Measurements from ENCODE around the gene SHC4. TPM values are rescaled to one million over a fixed set of nuclear protein-coding genes. Genes with fewer than 3 reads are reported as not detected.

Gene SHC4
- total and polyA plus RNA-seq, 7 donors, result under 0.01 to 4.6 (median 2.2) TPM; not detected in 1

- intact Hi-C loops (cut with DNase I), result no loop called here
- H3K27ac ChIP-seq, result no peak overlapping the region
- DNase-seq, result no peak
- no peak overlapping the region for H3K4me3 ChIP-seq
- H3K27me3 ChIP-seq, result peaks cover 0 to 7% (median 0%) of the 10 kb centered on the region in 3 donors
- peaks cover 0 to 23% (median 20%) of the 10 kb centered on the region in 4 donors for H3K4me1 ChIP-seq
- H3K9me3 ChIP-seq, result no peaks in the 10 kb centered on the region
- no peaks in the 10 kb centered on the region for H3K36me3 ChIP-seq
- TF ChIP-seq CTCF (IDR thresholded peaks at IDR 0.05) (no peak), POLR2A (IDR thresholded peaks at IDR 0.05) (no peak), EP300 (IDR thresholded peaks at IDR 0.05) (no peak), POLR2AphosphoS5 (IDR thresholded peaks at IDR 0.05) (no peak)
Measured at GRCh38 chr15:48965972-48966371, 2.3 kb upstream of the SHC4 start.

GRCh38 chr15:48964898-48965297 lies 1.2 kb upstream of the SHC4 start:
- Histone ChIP-seq H3K9me3 (no peaks in the 10 kb centered on the region), H3K4me3 (no peak overlapping the region), H3K27me3 (peaks cover 0 to 7% (median 0%) of the 10 kb centered on the region in 3 donors), H3K36me3 (no peaks in the 10 kb centered on the region), H3K27ac (no peak overlapping the region), H3K4me1 (peaks cover 0 to 23% (median 20%) of the 10 kb centered on the region in 4 donors)
- intact Hi-C loops (cut with DNase I), result loop anchor here (5.0 kb wide), 2 partner anchors 88 to 103 kb away; partner anchors contain the start of gene EID1
- TF ChIP-seq POLR2A (IDR thresholded peaks at IDR 0.05), result no peak
- WGBS, 2 donors, result 85 to 93% methylated on average over 2 of the region's 2 CpGs
- DNase-seq, result no peak

- WGBS, 2 donors, result 4 to 12% methylated on average over 54 of the region's 54 CpGs
- peak overlapping the region; percentile 9 to 50 (median 36) for H3K27ac ChIP-seq
- no peaks in the 10 kb centered on the region for H3K36me3 ChIP-seq
- H3K4me3 ChIP-seq, result peak overlapping the region; percentile 33 to 56 (median 52)
- peak; percentile 70 for DNase-seq
- peaks cover 0 to 23% (median 20%) of the 10 kb centered on the region in 4 donors for H3K4me1 ChIP-seq
- intact Hi-C loops (cut with DNase I), result loop anchor here (5.0 kb wide), 2 partner anchors 86 to 101 kb away; partner anchors contain the start of gene EID1
- no peaks in the 10 kb centered on the region for H3K27me3 ChIP-seq
- no peaks in the 10 kb centered on the region for H3K9me3 ChIP-seq
- no peak for TF ChIP-seq CTCF (IDR thresholded peaks at IDR 0.05)
- TF ChIP-seq POLR2AphosphoS5 (IDR thresholded peaks at IDR 0.05), result no peak
- TF ChIP-seq POLR2A (IDR thresholded peaks at IDR 0.05), result no peak
- no peak for TF ChIP-seq EP300 (IDR thresholded peaks at IDR 0.05)
Measured at GRCh38 chr15:48962662-48963523, 826 bp downstream of the SHC4 start.

GRCh38 chr15:48955967-48956366 lies 7.8 kb downstream of the SHC4 start:
- TF ChIP-seq CTCF (IDR thresholded peaks at IDR 0.05), result no peak
- Histone ChIP-seq H3K27me3 (no peaks in the 10 kb centered on the region), H3K27ac (no peak overlapping the region), H3K9me3 (no peaks in the 10 kb centered on the region), H3K4me1 (peaks cover 0 to 4% (median 0%) of the 10 kb centered on the region in 4 donors), H3K4me3 (no peak overlapping the region), H3K36me3 (no peaks in the 10 kb centered on the region)
- DNase-seq, result no peak
- intact Hi-C loops (cut with DNase I), result no loop called here
- 80 to 86% methylated on average over 3 of the region's 3 CpGs for WGBS, 2 donors

GRCh38 chr15:48955370-48955769 lies 8.3 kb downstream of the SHC4 start:
- no peaks in the 10 kb centered on the region for H3K27me3 ChIP-seq
- H3K4me1 ChIP-seq, result peaks cover 0 to 4% (median 0%) of the 10 kb centered on the region in 4 donors
- 92 to 96% methylated on average over 4 of the region's 4 CpGs for WGBS, 2 donors
- no peak for DNase-seq
- no peak overlapping the region for H3K4me3 ChIP-seq
- H3K9me3 ChIP-seq, result no peaks in the 10 kb centered on the region
- TF ChIP-seq CTCF (IDR thresholded peaks at IDR 0.05) (no peak), POLR2A (IDR thresholded peaks at IDR 0.05) (no peak), POLR2AphosphoS5 (IDR thresholded peaks at IDR 0.05) (no peak), EP300 (IDR thresholded peaks at IDR 0.05) (no peak)
- no peaks in the 10 kb centered on the region for H3K36me3 ChIP-seq
- H3K27ac ChIP-seq, result no peak overlapping the region
- intact Hi-C loops (cut with DNase I), result no loop called here
